Lung (tissue), 12 donors: ENCODE data around the gene MSX1. TPM values are rescaled to one million over a fixed set of nuclear protein-coding genes. Genes with fewer than 3 reads are reported as not detected.

Experiments
- ATAC-seq: fragments of 200-7000 bp; cut with Tn5 transposase; one replicate; pipeline ENCODE4 v1.9.1; 2020; ENCODE audit warnings: moderate number of reproducible peaks; ENCODE audit not compliant: insufficient read depth, low FRiP score
- DNase-seq, 3 donors: peaks; one replicate each; pipeline ENCODE4 v3.0.0-alpha.2; 2013 to 2017
- H3K27ac ChIP-seq, 2 donors: one replicate each; pipeline ENCODE4 v1.5.1; 2013; ENCODE audit warnings: mild to moderate bottlenecking in 2 of 2, moderate library complexity in 2 of 2, control low read depth in 1 of 2, inconsistent platforms in 1 of 2, low read depth in 1 of 2, low read length in 1 of 2
- H3K27me3 ChIP-seq, 3 donors: one replicate each; pipeline ENCODE4 v1.5.1; 2013; ENCODE audit warnings: low read length in 2 of 3; ENCODE audit not compliant: control insufficient read depth in 3 of 3, insufficient read depth in 3 of 3
- H3K36me3 ChIP-seq, 4 donors: one replicate each; pipeline ENCODE4 v1.5.1; 2013; ENCODE audit warnings: low read length in 4 of 4, mild to moderate bottlenecking in 1 of 4, moderate library complexity in 1 of 4; ENCODE audit not compliant: control insufficient read depth in 4 of 4, insufficient read depth in 4 of 4
- H3K4me1 ChIP-seq, 5 donors: one replicate each; pipeline ENCODE4 v1.5.1; 2013; ENCODE audit warnings: low read length in 5 of 5, mild to moderate bottlenecking in 2 of 5, moderate library complexity in 1 of 5; ENCODE audit not compliant: control insufficient read depth in 5 of 5, insufficient read depth in 5 of 5
- H3K4me3 ChIP-seq: one replicate; pipeline ENCODE4 v1.5.1; 2013; ENCODE audit warnings: mild to moderate bottlenecking, control low read depth, moderate library complexity
- H3K9ac ChIP-seq, 2 donors: one replicate each; pipeline ENCODE4 v1.5.1; 2013; ENCODE audit warnings: low read length in 2 of 2, control low read depth in 1 of 2; ENCODE audit not compliant: insufficient read depth in 1 of 2
- H3K9me3 ChIP-seq, 4 donors: one replicate each; pipeline ENCODE4 v1.5.1; 2013; ENCODE audit warnings: low read length in 3 of 4, mild to moderate bottlenecking in 1 of 4, moderate library complexity in 1 of 4; ENCODE audit not compliant: control insufficient read depth in 4 of 4, insufficient read depth in 3 of 4
- CTCF ChIP-seq: IDR thresholded peaks from 2 replicates; pipeline ENCODE4 v1.5.1; 2012; ENCODE audit warnings: mild to moderate bottlenecking; ENCODE audit errors: control extremely low read depth, extremely low read depth
- WGBS, 2 donors: extraction: QIAGEN DNeasy Blood & Tissue Kit; methylation state at CpG; one replicate each; pipeline ENCODE4 v1.1.7; 2013; 5-methylcytosine and 5-hydroxymethylcytosine counted together
- polyA plus RNA-seq, 2 donors: library from polyadenylated mRNA; stranded (reverse); fragments of 200-250 nt; gene quantifications; one replicate each; pipeline ENCODE4 v1.2.1, GENCODE V29; 2013
- total RNA-seq, 2 donors: library from RNA; depleted of rRNA in 1 of 2; stranded (reverse); fragments of >200 nt in 1 of 2; gene quantifications; one replicate each; pipeline ENCODE4 v1.2.1, GENCODE V29; 2014 to 2021
- donor health status: control.
- donor health status: control.
- donor health status: Bipolar disorder and iron deficiency.
- donor health status: healthy.
- donor health status: DM: yes; HTN: yes; CAD: no.

Gene MSX1
- total and polyA plus RNA-seq, 4 donors = 0.82 to 4.0 (median 2.8) TPM

- TF ChIP-seq CTCF = no peak
- Histone ChIP-seq H3K36me3 (no peaks in the 10 kb centered on the region), H3K9ac (no peak overlapping the region), H3K4me3 (no peak overlapping the region), H3K27ac (no peak overlapping the region), H3K9me3 (peaks cover 0 to 4% (median 0%) of the 10 kb centered on the region in 4 donors), H3K27me3 (peaks cover 0 to 11% (median 0%) of the 10 kb centered on the region in 3 donors), H3K4me1 (no peaks in the 10 kb centered on the region)
- 53 to 68% methylated on average over 13 of the region's 13 CpGs for WGBS, 2 donors
- ATAC-seq (no peak), DNase-seq (peak in 2 of 3 donors; percentile 35 to 48)
These were observed 21.2 kb upstream of the MSX1 start for GRCh38 chr4:4838051-4838935.

GRCh38 chr4:4838936-4839810 lies 20.3 kb upstream of the MSX1 start:
- H3K36me3 ChIP-seq = no peaks in the 10 kb centered on the region
- H3K9ac ChIP-seq = no peak overlapping the region
- peaks cover 0 to 12% (median 0%) of the 10 kb centered on the region in 3 donors for H3K27me3 ChIP-seq
- no peak overlapping the region for H3K4me3 ChIP-seq
- no peak overlapping the region for H3K27ac ChIP-seq
- peaks cover 0 to 4% (median 0%) of the 10 kb centered on the region in 4 donors for H3K9me3 ChIP-seq
- WGBS, 2 donors = 57 to 77% methylated on average over 16 of the region's 16 CpGs
- no peak for ATAC-seq
- H3K4me1 ChIP-seq = no peaks in the 10 kb centered on the region
- no peak for DNase-seq
- no peak for TF ChIP-seq CTCF

DNA sequence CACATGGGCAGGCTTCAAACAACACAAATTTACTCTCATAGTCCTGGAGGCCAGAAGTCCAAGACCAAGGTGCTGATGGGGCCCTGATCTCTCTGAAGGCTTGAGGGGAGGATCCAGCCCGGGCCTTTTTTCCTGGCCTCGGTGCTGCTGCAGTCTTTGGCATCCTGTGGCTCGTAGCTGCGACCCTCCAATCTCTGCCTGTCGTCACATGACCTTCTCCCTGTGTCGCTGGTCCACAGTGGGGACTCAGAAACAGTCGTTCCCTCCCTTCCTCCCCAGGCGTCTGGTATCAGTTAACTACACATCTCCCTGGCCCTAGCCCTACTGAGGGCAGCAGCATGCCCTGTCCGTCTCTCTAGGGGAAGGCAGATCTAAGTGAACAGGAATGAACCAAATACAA lies 19.1 kb upstream of the MSX1 start:
- no peak overlapping the region for H3K4me3 ChIP-seq
- WGBS, 2 donors = 47 to 55% methylated on average over 9 of the region's 9 CpGs
- H3K4me1 ChIP-seq = no peaks in the 10 kb centered on the region
- H3K36me3 ChIP-seq = no peaks in the 10 kb centered on the region
- H3K9ac ChIP-seq = no peak overlapping the region
- no peak overlapping the region for H3K27ac ChIP-seq
- DNase-seq = no peak
- peaks cover 0 to 12% (median 0%) of the 10 kb centered on the region in 3 donors for H3K27me3 ChIP-seq
- no peak for ATAC-seq
- peaks cover 0 to 4% (median 0%) of the 10 kb centered on the region in 4 donors for H3K9me3 ChIP-seq
- TF ChIP-seq CTCF = no peak
